C4-2B (cell line): ENCODE data around the gene ENKD1.

ENCODE experiments used
- H3K27ac ChIP-seq: fragments of 450-650 bp; 2 replicates; pipeline ENCODE4 v1.5.1; 2017
- ZFX ChIP-seq: fragments of 450-650 bp; IDR thresholded peaks from 2 replicates; pipeline ENCODE4 v1.6.1; 2017
- TF ChIP-seq, protein P1 (sequence below): fragments of 450-650 bp; conservative IDR thresholded peaks from 2 replicates; pipeline ENCODE4 v1.5.1; 2017; ENCODE audit warnings: mild to moderate bottlenecking

The ENKD1 gene

DNA sequence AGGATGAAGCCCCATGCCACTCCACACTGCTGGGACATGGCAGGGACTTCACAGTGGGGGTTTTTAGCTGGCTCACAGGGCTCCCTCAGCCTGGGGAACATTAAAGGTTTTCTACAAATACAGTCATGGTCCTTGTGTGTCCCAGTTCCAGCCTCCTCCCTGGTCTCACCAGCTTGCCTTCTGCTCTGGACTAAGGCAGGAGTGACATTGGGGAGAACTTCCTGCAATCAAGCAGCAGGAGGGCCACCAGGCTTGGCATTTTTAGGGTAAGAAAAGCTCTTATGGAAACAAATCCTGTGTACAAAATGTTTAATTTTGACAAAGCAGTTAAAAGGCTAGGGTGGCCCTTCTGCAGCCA lies 3.9 kb downstream of the ENKD1 start:
- no peak for TF ChIP-seq ZFX
- TF ChIP-seq, protein P1, sequence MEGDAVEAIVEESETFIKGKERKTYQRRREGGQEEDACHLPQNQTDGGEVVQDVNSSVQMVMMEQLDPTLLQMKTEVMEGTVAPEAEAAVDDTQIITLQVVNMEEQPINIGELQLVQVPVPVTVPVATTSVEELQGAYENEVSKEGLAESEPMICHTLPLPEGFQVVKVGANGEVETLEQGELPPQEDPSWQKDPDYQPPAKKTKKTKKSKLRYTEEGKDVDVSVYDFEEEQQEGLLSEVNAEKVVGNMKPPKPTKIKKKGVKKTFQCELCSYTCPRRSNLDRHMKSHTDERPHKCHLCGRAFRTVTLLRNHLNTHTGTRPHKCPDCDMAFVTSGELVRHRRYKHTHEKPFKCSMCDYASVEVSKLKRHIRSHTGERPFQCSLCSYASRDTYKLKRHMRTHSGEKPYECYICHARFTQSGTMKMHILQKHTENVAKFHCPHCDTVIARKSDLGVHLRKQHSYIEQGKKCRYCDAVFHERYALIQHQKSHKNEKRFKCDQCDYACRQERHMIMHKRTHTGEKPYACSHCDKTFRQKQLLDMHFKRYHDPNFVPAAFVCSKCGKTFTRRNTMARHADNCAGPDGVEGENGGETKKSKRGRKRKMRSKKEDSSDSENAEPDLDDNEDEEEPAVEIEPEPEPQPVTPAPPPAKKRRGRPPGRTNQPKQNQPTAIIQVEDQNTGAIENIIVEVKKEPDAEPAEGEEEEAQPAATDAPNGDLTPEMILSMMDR = no peak
- no peak overlapping the region for H3K27ac ChIP-seq

DNA sequence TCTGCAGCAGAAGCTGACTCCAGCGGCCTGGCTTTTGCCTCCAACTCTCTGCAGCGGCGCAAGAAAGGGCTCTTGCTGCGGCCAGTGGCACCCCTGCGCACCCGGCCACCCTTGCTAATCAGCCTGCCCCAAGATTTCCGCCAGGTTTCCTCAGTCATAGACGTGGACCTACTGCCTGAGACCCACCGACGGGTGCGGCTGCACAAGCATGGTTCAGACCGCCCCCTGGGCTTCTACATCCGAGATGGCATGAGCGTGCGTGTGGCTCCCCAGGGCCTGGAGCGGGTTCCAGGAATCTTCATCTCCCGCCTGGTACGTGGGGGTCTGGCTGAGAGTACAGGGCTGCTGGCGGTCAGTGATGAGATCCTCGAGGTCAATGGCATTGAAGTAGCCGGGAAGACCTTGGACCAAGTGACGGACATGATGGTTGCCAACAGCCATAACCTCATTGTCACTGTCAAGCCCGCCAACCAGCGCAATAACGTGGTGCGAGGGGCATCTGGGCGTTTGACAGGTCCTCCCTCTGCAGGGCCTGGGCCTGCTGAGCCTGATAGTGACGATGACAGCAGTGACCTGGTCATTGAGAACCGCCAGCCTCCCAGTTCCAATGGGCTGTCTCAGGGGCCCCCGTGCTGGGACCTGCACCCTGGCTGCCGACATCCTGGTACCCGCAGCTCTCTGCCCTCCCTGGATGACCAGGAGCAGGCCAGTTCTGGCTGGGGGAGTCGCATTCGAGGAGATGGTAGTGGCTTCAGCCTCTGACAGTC lies 4.5 kb downstream of the ENKD1 start:
- TF ChIP-seq, protein P1 = no peak
- no peak for TF ChIP-seq ZFX
- H3K27ac ChIP-seq = peak overlapping the region; percentile 80; the same call in 1 of the 2 replicates

DNA sequence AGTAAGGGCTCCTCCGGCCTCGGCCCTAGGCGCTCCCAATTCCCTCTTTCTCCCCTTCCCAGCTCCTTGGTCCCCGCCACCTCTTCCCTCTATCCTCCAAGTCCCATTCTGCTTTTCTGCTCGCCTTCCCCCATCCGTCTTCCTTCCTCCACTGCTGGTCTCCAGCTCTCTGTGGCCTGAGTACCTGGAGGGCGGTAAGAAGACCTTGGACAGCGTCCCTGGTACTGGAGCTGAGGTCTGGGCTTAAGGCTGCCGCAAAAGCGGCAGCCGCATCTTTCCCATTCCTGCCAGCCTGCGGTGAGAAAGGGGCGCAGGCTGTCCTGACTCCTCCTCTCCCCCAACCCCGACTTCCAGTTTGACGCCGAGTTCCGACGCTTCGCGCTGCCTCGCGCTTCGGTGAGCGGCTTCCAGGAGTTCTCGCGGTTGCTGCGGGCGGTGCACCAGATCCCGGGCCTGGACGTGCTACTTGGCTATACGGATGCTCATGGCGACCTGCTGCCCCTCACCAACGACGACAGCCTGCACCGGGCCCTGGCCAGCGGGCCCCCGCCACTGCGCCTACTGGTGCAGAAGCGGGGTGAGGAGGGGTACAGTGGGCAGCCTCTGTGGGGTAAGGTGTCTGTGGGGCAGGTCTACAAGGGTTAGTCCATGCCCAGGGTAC lies 5.3 kb downstream of the ENKD1 start:
- peak overlapping the region; percentile 80 for H3K27ac ChIP-seq
- no peak for TF ChIP-seq ZFX
- TF ChIP-seq, protein P1 = no peak

DNA sequence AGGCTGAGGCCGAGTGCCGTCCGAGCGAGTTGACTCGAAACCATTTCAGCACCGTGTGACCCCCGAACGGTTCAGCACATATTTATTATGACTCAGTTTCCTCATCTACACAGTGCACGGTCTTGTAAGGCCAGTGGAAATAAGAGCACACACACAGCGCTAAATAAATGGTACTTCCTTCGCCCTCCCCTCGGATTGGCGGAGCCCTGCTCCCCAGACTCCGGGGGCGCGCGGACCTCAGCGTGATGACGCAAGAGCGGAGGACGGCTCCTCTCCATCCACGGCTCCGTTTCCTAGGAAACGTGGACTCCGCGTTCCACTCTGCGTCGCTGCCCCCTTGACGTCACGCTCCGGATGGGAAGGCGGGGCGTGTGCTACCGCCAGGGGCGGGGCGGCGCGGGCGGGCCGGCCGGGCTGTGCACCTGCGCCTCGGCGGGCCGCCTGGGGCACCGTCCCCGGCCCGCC lies 6.0 kb downstream of the ENKD1 start, which contains the start of gene PARD6A:
TSS of gene PARD6A (plus strand) at position 397 of the 465 bp plus-strand sequence. CDS start 79 bp downstream, outside the sequence.
- peak within 1 kb of the TSS; percentile 80 for H3K27ac ChIP-seq
- TF ChIP-seq ZFX = no peak
- TF ChIP-seq, protein P1 = no peak; the same call in 1 of the 2 replicates

DNA sequence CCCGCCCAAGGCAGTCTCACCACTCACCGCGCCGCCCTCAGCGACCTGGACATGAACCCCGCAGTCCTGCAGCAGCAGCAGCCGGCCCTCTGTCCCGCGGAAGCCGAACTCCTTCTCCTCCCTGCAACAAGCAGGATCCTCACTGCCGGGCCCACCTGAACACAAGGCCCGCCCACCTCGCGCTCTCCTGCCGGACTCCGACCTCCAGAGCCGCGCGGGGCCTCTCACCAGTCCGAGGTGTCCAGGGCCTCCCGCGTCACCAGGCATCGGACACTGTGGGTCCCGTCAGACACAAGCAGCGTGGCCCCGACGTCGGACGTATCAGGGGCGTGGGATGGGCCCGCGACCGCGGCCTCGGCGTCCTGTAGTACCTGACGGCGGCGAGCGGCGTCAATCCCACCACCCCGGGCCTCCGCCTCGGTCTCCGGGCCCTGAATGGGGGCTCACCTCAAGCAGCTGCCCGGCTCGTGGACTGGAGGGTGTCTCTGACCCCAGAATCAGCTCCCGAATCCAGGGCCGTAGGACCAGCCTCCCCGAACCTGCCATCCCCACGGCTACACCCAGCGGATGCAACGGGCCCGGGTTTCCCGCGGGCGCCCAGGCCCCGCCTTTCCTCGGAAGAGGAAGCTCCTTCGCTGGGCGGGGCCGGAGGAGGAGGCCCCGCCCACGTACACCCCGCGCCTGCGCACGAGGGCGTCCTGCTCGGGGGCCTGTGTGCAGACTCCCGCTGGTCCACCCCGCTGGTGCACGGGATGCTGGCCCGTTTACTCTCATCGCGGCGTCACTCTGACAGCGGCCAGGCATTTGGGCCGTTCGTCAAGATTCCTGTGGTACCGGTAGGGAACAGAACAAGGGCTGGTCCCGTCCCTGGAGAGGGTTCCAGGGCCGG lies 6.6 kb downstream of the ENKD1 start, which contains the start of gene ACD:
TSS of gene ACD (minus strand) at position 586 of the 889 bp plus-strand sequence. CDS start at position 546, 40 bp downstream.
- TF ChIP-seq, protein P1 = no peak
- peak; percentile 74; the same call in 1 of the 2 replicates for TF ChIP-seq ZFX

DNA sequence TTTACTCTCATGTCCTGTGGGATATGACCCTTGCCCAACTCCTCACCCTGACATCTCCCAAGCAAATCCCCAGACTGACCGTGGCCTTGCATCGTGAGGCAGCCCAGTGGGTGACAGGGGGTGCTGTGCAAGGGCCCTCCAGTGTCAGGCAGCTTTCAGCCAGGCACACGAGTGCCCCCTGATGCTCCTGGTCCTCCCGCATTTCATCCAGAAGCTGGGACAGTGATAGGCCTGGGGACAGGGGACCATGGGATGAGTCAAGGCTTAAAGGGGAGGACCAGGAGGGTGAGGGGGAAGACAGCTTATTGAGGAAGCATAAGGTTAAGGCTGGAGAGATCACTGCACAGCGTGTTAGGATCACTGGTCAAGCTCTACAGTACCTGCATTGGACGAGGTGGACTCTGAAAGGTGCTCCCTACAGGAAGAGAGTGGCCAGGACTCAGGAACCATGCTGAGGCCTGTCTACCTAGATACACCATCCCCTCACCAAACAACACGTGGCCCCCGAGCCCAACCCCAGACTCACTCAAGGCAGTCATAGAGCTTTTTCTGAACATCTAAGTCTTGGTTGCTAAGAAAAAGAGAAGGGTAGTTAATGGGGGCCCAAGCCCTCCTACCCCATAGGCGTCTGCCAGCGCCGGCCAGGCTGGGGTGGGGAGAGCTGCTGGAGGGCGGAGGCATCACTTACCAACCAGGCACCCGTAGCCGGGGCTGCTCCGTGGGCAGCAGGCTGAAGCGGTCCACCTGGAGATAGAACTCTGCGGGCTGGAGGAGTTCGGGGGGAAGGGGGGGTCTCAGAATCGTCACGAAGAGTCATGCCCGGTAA lies 7.5 kb downstream of the ENKD1 start:
- peak overlapping the region; percentile 80 for H3K27ac ChIP-seq
- no peak for TF ChIP-seq ZFX
- TF ChIP-seq, protein P1 = no peak

More for the DNA sequence above, 6.6 kb downstream of the ENKD1 start, which contains the start of gene ACD:
- H3K27ac ChIP-seq = peak within 1 kb of the TSS; percentile 80
